Ishikawa (cell line): ENCODE results near the gene MGLL.

ENCODE experiments used
- EP300 ChIP-seq: IDR thresholded peaks from 2 replicates; pipeline ENCODE4 v1.6.1; 2012; ENCODE audit warnings: borderline replicate concordance
- MAX ChIP-seq: IDR thresholded peaks from 2 replicates; pipeline ENCODE4 v1.6.1; 2012
- RAD21 ChIP-seq: IDR thresholded peaks from 2 replicates; pipeline ENCODE4 v1.6.1; 2012; ENCODE audit warnings: low read depth
- REST ChIP-seq: IDR thresholded peaks from 2 replicates; pipeline ENCODE4 v1.6.1; 2012; ENCODE audit warnings: low read depth, mild to moderate bottlenecking
- TCF12 ChIP-seq: IDR thresholded peaks from 2 replicates; pipeline ENCODE4 v1.6.1; 2012; ENCODE audit warnings: low read depth

GRCh38 chr3:127811717-127812116 lies 10.6 kb downstream of the MGLL start:
- TF ChIP-seq RAD21 (no peak), TCF12 (no peak), MAX (no peak), EP300 (no peak), REST (no peak)
